ENCODE data around the gene ISLR. TPM values are rescaled to one million over a fixed set of nuclear protein-coding genes. Genes with fewer than 3 reads are reported as not detected.

Gene ISLR
- polyA plus RNA-seq, 2 donors: 2.3 to 5.3 TPM

DNA sequence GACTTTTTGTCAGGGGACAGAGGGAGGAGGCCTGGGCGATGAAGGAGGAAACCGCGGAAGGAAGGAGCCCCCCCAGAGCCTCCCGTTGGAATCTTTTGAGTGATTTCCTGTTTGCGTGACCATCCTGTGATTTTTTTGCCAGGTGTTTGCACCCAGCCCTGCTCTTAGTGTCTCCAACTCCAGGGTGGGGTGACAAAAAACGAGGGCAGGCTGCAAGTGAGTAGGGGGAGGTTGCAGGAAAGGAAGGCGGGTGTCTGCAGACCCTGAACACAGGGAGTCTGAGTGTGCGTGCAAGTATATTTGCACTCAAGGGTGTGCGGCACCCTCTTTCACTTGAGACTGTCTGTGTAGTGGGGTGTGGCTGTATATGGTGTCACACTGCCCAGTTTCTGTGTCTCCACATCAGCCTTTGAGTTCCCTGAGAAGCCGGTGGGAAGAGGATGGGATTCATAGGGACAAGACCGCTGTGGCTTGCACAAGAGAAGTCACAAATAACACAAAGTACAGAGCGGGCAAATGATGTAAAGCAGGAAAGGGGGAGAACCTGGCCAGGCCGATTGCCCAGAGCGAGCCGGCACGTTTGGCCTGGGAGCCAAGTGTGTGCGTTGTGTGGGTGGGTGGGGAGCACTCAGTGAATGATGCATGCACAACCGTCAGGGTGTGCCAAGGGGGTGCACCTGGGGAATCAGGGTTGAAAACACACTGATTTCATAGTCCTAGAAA lies 36.5 kb upstream of the ISLR start:
- H3K27me3 ChIP-seq (ENCODE audit: control insufficient read depth in 1 of 2, insufficient read depth in 2 of 2, low read length in 2 of 2): peaks cover 14 to 17% of the 10 kb centered on the region in 2 donors
- WGBS, 2 donors: 12 to 20% methylated on average over 18 of the region's 18 CpGs
- peak overlapping the region in 1 of 2 donors; percentile 24 for H3K4me3 ChIP-seq (ENCODE audit: low read depth in 1 of 2, low read length in 2 of 2)
- peaks cover 0 to 7% of the 10 kb centered on the region in 2 donors for H3K9me3 ChIP-seq (ENCODE audit: control insufficient read depth in 2 of 2, insufficient read depth in 1 of 2, low read depth in 1 of 2, low read length in 1 of 2)
- peaks cover 2 to 3% of the 10 kb centered on the region in 2 donors for H3K4me1 ChIP-seq (ENCODE audit: control insufficient read depth in 2 of 2, insufficient read depth in 2 of 2, low read length in 1 of 2)
- no peak overlapping the region for H3K27ac ChIP-seq (ENCODE audit: low read depth in 2 of 2, low read length in 1 of 2)
- H3K36me3 ChIP-seq (ENCODE audit: control insufficient read depth in 2 of 2, insufficient read depth in 2 of 2, low read length in 1 of 2): no peaks in the 10 kb centered on the region

DNA sequence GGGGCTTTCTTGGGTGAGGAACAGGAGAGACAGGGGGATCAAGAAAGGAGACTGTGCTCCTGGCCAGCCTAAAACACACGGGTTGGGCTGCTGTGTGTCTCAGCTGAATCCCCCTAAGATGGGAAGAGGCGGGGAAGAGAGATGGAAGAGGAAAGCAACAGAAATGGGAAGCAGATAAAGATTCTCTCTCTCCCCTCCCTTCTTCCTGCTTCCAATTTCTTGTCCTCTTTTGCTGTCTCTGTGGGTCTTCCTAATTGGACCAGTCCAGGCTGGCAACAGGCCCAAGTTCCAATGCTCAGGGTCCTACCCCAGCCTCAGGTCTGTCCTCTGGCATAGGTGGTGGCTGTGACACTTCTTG lies 36.0 kb upstream of the ISLR start:
- H3K27me3 ChIP-seq (ENCODE audit: control insufficient read depth in 1 of 2, insufficient read depth in 2 of 2, low read length in 2 of 2): peaks cover 9 to 17% of the 10 kb centered on the region in 2 donors
- H3K4me3 ChIP-seq (ENCODE audit: low read depth in 1 of 2, low read length in 2 of 2): no peak overlapping the region
- no peaks in the 10 kb centered on the region for H3K36me3 ChIP-seq (ENCODE audit: control insufficient read depth in 2 of 2, insufficient read depth in 2 of 2, low read length in 1 of 2)
- WGBS, 2 donors: 58 to 69% methylated on average over 2 of the region's 2 CpGs
- H3K9me3 ChIP-seq (ENCODE audit: control insufficient read depth in 2 of 2, insufficient read depth in 1 of 2, low read depth in 1 of 2, low read length in 1 of 2): peaks cover 0 to 7% of the 10 kb centered on the region in 2 donors
- peaks cover 2 to 3% of the 10 kb centered on the region in 2 donors for H3K4me1 ChIP-seq (ENCODE audit: control insufficient read depth in 2 of 2, insufficient read depth in 2 of 2, low read length in 1 of 2)
- H3K27ac ChIP-seq (ENCODE audit: low read depth in 2 of 2, low read length in 1 of 2): no peak overlapping the region

DNA sequence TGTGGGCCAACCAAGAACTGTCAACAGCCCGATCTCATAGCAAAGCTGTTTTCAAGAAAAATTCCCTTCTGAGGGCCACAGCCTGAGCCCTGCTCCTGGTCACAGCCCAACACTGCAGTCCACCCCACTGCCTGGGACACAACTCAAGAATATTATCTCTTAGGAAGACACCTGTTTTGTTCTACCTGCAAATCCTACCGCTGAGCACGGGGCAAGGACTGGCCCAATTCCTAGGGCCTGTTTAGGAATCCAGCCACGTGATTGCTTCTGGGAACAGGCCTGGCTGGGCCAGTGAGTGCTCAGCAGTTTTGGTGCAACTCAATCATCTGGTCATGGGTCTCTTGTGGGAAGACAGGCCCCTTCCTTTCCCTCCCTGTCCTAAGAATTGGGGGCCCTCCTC lies 34.9 kb upstream of the ISLR start:
- H3K4me1 ChIP-seq (ENCODE audit: control insufficient read depth in 2 of 2, insufficient read depth in 2 of 2, low read length in 1 of 2): peaks cover 0 to 2% of the 10 kb centered on the region in 2 donors
- peaks cover 9 to 10% of the 10 kb centered on the region in 2 donors for H3K27me3 ChIP-seq (ENCODE audit: control insufficient read depth in 1 of 2, insufficient read depth in 2 of 2, low read length in 2 of 2)
- no peak overlapping the region for H3K4me3 ChIP-seq (ENCODE audit: low read depth in 1 of 2, low read length in 2 of 2)
- 76 to 86% methylated on average over 4 of the region's 4 CpGs for WGBS, 2 donors
- H3K27ac ChIP-seq (ENCODE audit: low read depth in 2 of 2, low read length in 1 of 2): no peak overlapping the region
- H3K36me3 ChIP-seq (ENCODE audit: control insufficient read depth in 2 of 2, insufficient read depth in 2 of 2, low read length in 1 of 2): no peaks in the 10 kb centered on the region
- H3K9me3 ChIP-seq (ENCODE audit: control insufficient read depth in 2 of 2, insufficient read depth in 1 of 2, low read depth in 1 of 2, low read length in 1 of 2): no peaks in the 10 kb centered on the region

- Histone ChIP-seq H3K4me3 (ENCODE audit: low read depth in 1 of 2, low read length in 2 of 2) (no peak overlapping the region), H3K27ac (ENCODE audit: low read depth in 2 of 2, low read length in 1 of 2) (no peak overlapping the region), H3K27me3 (ENCODE audit: control insufficient read depth in 1 of 2, insufficient read depth in 2 of 2, low read length in 2 of 2) (peaks cover 4 to 6% of the 10 kb centered on the region in 2 donors), H3K4me1 (ENCODE audit: control insufficient read depth in 2 of 2, insufficient read depth in 2 of 2, low read length in 1 of 2) (no peaks in the 10 kb centered on the region), H3K36me3 (ENCODE audit: control insufficient read depth in 2 of 2, insufficient read depth in 2 of 2, low read length in 1 of 2) (no peaks in the 10 kb centered on the region), H3K9me3 (ENCODE audit: control insufficient read depth in 2 of 2, insufficient read depth in 1 of 2, low read depth in 1 of 2, low read length in 1 of 2) (no peaks in the 10 kb centered on the region)
- 96 to 100% methylated on average over 1 of the region's 1 CpG for WGBS, 2 donors
Measured at GRCh38 chr15:74141591-74141990, 31.9 kb upstream of the ISLR start.

- no peaks in the 10 kb centered on the region for H3K9me3 ChIP-seq (ENCODE audit: control insufficient read depth in 2 of 2, insufficient read depth in 1 of 2, low read depth in 1 of 2, low read length in 1 of 2)
- H3K4me3 ChIP-seq (ENCODE audit: low read depth in 1 of 2, low read length in 2 of 2): no peak overlapping the region
- no peak overlapping the region for H3K27ac ChIP-seq (ENCODE audit: low read depth in 2 of 2, low read length in 1 of 2)
- H3K4me1 ChIP-seq (ENCODE audit: control insufficient read depth in 2 of 2, insufficient read depth in 2 of 2, low read length in 1 of 2): no peaks in the 10 kb centered on the region
- no peaks in the 10 kb centered on the region for H3K36me3 ChIP-seq (ENCODE audit: control insufficient read depth in 2 of 2, insufficient read depth in 2 of 2, low read length in 1 of 2)
- WGBS, 2 donors: 68 to 72% methylated on average over 6 of the region's 6 CpGs
- H3K27me3 ChIP-seq (ENCODE audit: control insufficient read depth in 1 of 2, insufficient read depth in 2 of 2, low read length in 2 of 2): no peaks in the 10 kb centered on the region
Measured at GRCh38 chr15:74144153-74144775, 29.2 kb upstream of the ISLR start.

DNA sequence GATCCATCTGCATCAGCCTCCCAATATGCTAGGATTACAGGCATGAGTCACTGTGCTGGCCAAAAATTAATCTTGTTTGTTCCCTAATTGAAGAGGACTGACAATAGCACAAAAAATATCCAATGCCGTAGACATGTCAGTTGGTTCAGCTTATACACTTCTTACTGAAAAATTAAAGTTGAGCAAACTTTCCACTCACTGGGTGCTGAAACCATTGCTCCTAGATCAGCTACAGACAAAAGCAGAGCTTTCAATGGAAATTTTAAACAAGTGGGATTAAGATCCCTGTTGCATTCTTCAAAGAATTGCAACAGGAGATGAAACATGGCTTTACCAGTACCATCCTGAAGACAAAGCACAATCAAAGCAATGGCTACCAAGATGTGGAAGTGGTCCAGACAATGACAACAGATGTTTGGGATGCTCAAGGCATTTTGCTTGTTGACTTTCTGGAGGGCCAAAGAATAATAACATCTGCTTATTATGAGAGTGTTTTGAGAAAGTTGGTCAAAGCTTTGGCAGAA lies 27.2 kb upstream of the ISLR start:
- H3K27me3 ChIP-seq (ENCODE audit: control insufficient read depth in 1 of 2, insufficient read depth in 2 of 2, low read length in 2 of 2): no peaks in the 10 kb centered on the region
- 91 to 97% methylated on average over 1 of the region's 1 CpG for WGBS, 2 donors
- H3K36me3 ChIP-seq (ENCODE audit: control insufficient read depth in 2 of 2, insufficient read depth in 2 of 2, low read length in 1 of 2): no peaks in the 10 kb centered on the region

GRCh38 chr15:74147051-74147450 lies 26.5 kb upstream of the ISLR start:
- 53 to 59% methylated on average over 2 of the region's 2 CpGs for WGBS, 2 donors
- no peaks in the 10 kb centered on the region for H3K4me1 ChIP-seq (ENCODE audit: control insufficient read depth in 2 of 2, insufficient read depth in 2 of 2, low read length in 1 of 2)
- no peak overlapping the region for H3K4me3 ChIP-seq (ENCODE audit: low read depth in 1 of 2, low read length in 2 of 2)
- no peak overlapping the region for H3K27ac ChIP-seq (ENCODE audit: low read depth in 2 of 2, low read length in 1 of 2)
- no peaks in the 10 kb centered on the region for H3K9me3 ChIP-seq (ENCODE audit: control insufficient read depth in 2 of 2, insufficient read depth in 1 of 2, low read depth in 1 of 2, low read length in 1 of 2)
- H3K27me3 ChIP-seq (ENCODE audit: control insufficient read depth in 1 of 2, insufficient read depth in 2 of 2, low read length in 2 of 2): no peaks in the 10 kb centered on the region
- no peaks in the 10 kb centered on the region for H3K36me3 ChIP-seq (ENCODE audit: control insufficient read depth in 2 of 2, insufficient read depth in 2 of 2, low read length in 1 of 2)

More for the DNA sequence above, 27.2 kb upstream of the ISLR start:
- no peaks in the 10 kb centered on the region for H3K4me1 ChIP-seq (ENCODE audit: control insufficient read depth in 2 of 2, insufficient read depth in 2 of 2, low read length in 1 of 2)
- no peak overlapping the region for H3K4me3 ChIP-seq (ENCODE audit: low read depth in 1 of 2, low read length in 2 of 2)
- no peaks in the 10 kb centered on the region for H3K9me3 ChIP-seq (ENCODE audit: control insufficient read depth in 2 of 2, insufficient read depth in 1 of 2, low read depth in 1 of 2, low read length in 1 of 2)
- no peak overlapping the region for H3K27ac ChIP-seq (ENCODE audit: low read depth in 2 of 2, low read length in 1 of 2)

GRCh38 chr15:74155766-74156417 lies 17.6 kb upstream of the ISLR start:
- 70 to 74% methylated on average over 14 of the region's 14 CpGs for WGBS, 2 donors
- Histone ChIP-seq H3K27me3 (ENCODE audit: control insufficient read depth in 1 of 2, insufficient read depth in 2 of 2, low read length in 2 of 2) (no peaks in the 10 kb centered on the region), H3K9me3 (ENCODE audit: control insufficient read depth in 2 of 2, insufficient read depth in 1 of 2, low read depth in 1 of 2, low read length in 1 of 2) (no peaks in the 10 kb centered on the region), H3K4me1 (ENCODE audit: control insufficient read depth in 2 of 2, insufficient read depth in 2 of 2, low read length in 1 of 2) (peaks cover 0 to 2% of the 10 kb centered on the region in 2 donors), H3K4me3 (ENCODE audit: low read depth in 1 of 2, low read length in 2 of 2) (no peak overlapping the region), H3K36me3 (ENCODE audit: control insufficient read depth in 2 of 2, insufficient read depth in 2 of 2, low read length in 1 of 2) (no peaks in the 10 kb centered on the region), H3K27ac (ENCODE audit: low read depth in 2 of 2, low read length in 1 of 2) (no peak overlapping the region)

DNA sequence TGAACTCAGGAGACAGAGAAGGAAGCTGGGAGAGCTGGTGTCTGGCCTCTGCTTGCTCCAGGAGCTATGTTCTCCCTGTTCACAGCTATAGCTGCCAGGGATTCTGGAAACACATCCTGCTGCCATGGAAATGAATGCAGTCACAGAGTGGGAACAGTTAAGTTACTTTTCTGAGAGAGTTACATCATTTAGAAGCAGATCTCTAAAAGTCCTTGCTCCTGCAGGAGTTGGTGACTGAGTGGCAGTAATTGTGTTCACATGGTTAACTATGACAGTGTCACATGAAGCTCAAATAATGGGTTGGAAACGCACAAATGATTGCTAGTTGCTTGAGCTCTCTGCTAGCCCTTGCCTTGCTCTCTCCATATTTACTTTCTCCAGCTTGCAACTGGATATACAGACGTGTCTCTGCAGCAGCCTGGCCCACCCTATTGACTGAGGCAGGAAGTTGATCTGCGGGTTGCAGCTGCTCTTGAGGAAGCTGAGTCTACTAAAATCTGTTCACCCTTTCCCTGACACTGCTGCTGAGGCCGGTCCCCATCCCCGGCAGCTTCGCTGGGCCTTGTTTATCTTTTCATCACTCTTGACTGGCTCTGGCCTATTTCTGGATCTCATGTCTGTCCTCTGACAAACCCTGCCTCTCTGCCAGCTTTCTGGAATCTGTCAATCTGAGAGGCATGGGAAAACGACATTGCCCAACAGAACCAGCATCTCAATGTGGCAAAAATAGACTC lies 16.7 kb upstream of the ISLR start:
- 26 to 28% methylated on average over 7 of the region's 7 CpGs for WGBS, 2 donors
- no peak overlapping the region for H3K4me3 ChIP-seq (ENCODE audit: low read depth in 1 of 2, low read length in 2 of 2)
- no peak overlapping the region for H3K27ac ChIP-seq (ENCODE audit: low read depth in 2 of 2, low read length in 1 of 2)
- H3K27me3 ChIP-seq (ENCODE audit: control insufficient read depth in 1 of 2, insufficient read depth in 2 of 2, low read length in 2 of 2): no peaks in the 10 kb centered on the region
- peaks cover 0 to 2% of the 10 kb centered on the region in 2 donors for H3K4me1 ChIP-seq (ENCODE audit: control insufficient read depth in 2 of 2, insufficient read depth in 2 of 2, low read length in 1 of 2)
- H3K9me3 ChIP-seq (ENCODE audit: control insufficient read depth in 2 of 2, insufficient read depth in 1 of 2, low read depth in 1 of 2, low read length in 1 of 2): no peaks in the 10 kb centered on the region
- H3K36me3 ChIP-seq (ENCODE audit: control insufficient read depth in 2 of 2, insufficient read depth in 2 of 2, low read length in 1 of 2): no peaks in the 10 kb centered on the region
